ENCODE results near the gene BBC3. TPM values are rescaled to one million over a fixed set of nuclear protein-coding genes. Genes with fewer than 3 reads are reported as not detected.
A peak's percentile ranks its signal among the peaks of the same experiment; 100 is the strongest.

Gene BBC3
- polyA plus RNA-seq, 2 of the 4 experiments (the other 2 are of a cell fraction), result 6.0 to 8.9 TPM

DNA sequence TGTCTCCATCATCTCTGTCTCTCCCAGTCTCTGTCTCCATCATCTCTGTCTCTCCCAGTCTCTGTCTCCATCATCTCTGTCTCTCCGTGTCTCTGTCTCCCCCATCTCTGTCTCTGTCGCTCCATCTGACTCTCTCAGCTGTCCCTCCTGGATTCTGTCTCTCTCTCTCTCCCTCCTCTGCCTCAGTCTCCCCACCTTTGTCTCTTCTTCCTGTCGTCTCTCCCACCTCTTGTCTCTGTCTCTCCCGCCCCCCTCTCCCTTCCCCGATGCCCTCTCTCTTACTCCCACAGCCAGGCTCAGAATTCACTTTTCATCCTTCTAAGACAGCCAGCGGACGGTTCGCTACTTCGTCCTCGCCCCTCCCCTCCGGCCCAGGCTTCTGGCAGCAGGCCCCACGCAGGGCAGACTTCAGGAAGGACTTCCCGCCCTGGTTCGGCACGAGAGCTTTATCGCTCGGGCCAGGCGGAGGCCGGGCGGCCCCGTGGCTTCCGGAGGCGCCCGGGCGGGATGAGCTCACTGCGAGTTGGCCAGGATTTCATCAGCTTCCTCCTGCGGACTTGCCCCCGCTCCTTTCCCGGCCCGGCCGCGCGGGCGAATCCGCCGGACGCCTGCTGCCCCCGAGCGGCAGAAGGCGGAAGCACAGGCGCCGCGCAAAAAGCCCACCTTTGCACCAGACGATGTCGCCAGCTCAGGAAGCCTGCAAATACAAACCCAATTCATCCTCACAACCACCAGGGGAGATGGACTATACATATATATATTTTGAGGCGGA, 13.0 kb upstream of the BBC3 start:
- Histone ChIP-seq H3K27ac (peak overlapping the region; percentile 82 to 98), H3K9me3 (no peaks in the 10 kb centered on the region), H3K4me3 (peak overlapping the region; percentile 49), H3K4me1 (peaks cover 33% of the 10 kb centered on the region), H3K4me2 (peak overlapping the region; percentile 97)
- DNase-seq (ENCODE audit: low read depth in 1 of 2, low spot score in 1 of 2), result peak; percentile 94 to 97
- WGBS (ENCODE audit: missing lambda C conversion rate), result 6% methylated on average over 27 of the region's 46 CpGs
- CTCF ChIA-PET, result interaction anchor here (0.6 to 16.0 kb wide), 43 partner anchors 10 to 1049 kb away, joined by 3 to 893 read pairs (median 6); partner anchors contain the start of genes CCDC9, NPAS1 and SAE1
- FAIRE-seq, result no peak
- POLR2A ChIA-PET, result interaction anchor here (0.6 to 3.1 kb wide), 21 partner anchors 11 to 231 kb away, joined by 3 to 118 read pairs (median 5); partner anchors contain the start of genes CCDC9, INAFM1, SAE1 and ZC3H4
- peak; percentile 86 to 94 for ATAC-seq
- TF ChIP-seq, protein P1, sequence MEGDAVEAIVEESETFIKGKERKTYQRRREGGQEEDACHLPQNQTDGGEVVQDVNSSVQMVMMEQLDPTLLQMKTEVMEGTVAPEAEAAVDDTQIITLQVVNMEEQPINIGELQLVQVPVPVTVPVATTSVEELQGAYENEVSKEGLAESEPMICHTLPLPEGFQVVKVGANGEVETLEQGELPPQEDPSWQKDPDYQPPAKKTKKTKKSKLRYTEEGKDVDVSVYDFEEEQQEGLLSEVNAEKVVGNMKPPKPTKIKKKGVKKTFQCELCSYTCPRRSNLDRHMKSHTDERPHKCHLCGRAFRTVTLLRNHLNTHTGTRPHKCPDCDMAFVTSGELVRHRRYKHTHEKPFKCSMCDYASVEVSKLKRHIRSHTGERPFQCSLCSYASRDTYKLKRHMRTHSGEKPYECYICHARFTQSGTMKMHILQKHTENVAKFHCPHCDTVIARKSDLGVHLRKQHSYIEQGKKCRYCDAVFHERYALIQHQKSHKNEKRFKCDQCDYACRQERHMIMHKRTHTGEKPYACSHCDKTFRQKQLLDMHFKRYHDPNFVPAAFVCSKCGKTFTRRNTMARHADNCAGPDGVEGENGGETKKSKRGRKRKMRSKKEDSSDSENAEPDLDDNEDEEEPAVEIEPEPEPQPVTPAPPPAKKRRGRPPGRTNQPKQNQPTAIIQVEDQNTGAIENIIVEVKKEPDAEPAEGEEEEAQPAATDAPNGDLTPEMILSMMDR (IDR thresholded peaks at IDR 0.05), result peak; percentile 99
- no peak for TF ChIP-seq HOXB5 (CRISPR knock-in tag; IDR thresholded peaks at IDR 0.05)
- no peak for TF ChIP-seq ZNF302 (CRISPR knock-in tag; IDR thresholded peaks at IDR 0.05)
- TF ChIP-seq ESRRA (IDR thresholded peaks at IDR 0.05; ENCODE audit: borderline replicate concordance, low read length), result no peak; the same call in 1 of the 2 replicates
- TF ChIP-seq HMGXB4 (CRISPR knock-in tag; IDR thresholded peaks at IDR 0.05; ENCODE audit: borderline replicate concordance), result no peak
- TF ChIP-seq HOXA7 (CRISPR knock-in tag; IDR thresholded peaks at IDR 0.05), result no peak
- no peak for TF ChIP-seq CBX8 (IDR thresholded peaks at IDR 0.05)
- no peak for TF ChIP-seq HEYL (CRISPR knock-in tag; IDR thresholded peaks at IDR 0.05)
- TF ChIP-seq HOXB13 (CRISPR knock-in tag; IDR thresholded peaks at IDR 0.05; ENCODE audit: low read depth), result 0 out of 2 replicates have a peak, but pooled peaks have one; percentile 67
- TF ChIP-seq KDM5A (IDR thresholded peaks at IDR 0.05), result no peak
- no peak for TF ChIP-seq EHMT2 (IDR thresholded peaks at IDR 0.05; ENCODE audit: low read depth)
- peak; percentile 56 to 85; a peak in 3 of 4 replicates for TF ChIP-seq CEBPB (IDR thresholded peaks at IDR 0.05)
- TF ChIP-seq ELK1 (IDR thresholded peaks at IDR 0.05; ENCODE audit: low read depth, low read length), result no peak
- no peak for TF ChIP-seq NR3C1 (IDR thresholded peaks at IDR 0.05)
- TF ChIP-seq, protein P2, sequence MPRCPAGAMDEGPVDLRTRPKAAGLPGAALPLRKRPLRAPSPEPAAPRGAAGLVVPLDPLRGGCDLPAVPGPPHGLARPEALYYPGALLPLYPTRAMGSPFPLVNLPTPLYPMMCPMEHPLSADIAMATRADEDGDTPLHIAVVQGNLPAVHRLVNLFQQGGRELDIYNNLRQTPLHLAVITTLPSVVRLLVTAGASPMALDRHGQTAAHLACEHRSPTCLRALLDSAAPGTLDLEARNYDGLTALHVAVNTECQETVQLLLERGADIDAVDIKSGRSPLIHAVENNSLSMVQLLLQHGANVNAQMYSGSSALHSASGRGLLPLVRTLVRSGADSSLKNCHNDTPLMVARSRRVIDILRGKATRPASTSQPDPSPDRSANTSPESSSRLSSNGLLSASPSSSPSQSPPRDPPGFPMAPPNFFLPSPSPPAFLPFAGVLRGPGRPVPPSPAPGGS (IDR thresholded peaks at IDR 0.05), result 0 out of 3 replicates have a peak, but pooled peaks have one; percentile 36
- TF ChIP-seq RNF2 (IDR thresholded peaks at IDR 0.05; ENCODE audit: borderline replicate concordance, low read depth), result no peak
- no peak for TF ChIP-seq PHF8 (IDR thresholded peaks at IDR 0.05; ENCODE audit: borderline replicate concordance, low read depth)
- peak; percentile 58; the same call in 1 of the 2 replicates for TF ChIP-seq RFX5 (IDR thresholded peaks at IDR 0.05)
- TF ChIP-seq HDAC2 (IDR thresholded peaks at IDR 0.05), result peak; percentile 97
- TF ChIP-seq JUN (IDR thresholded peaks at IDR 0.05), result peak; percentile 85 to 97
- TF ChIP-seq POLR2A (IDR thresholded peaks at IDR 0.05; ENCODE audit: low read length), result no peak; the same call in 1 of the 2 replicates
- no peak; the same call in 1 of the 2 replicates for TF ChIP-seq ZSCAN20 (CRISPR knock-in tag; IDR thresholded peaks at IDR 0.05)
- 0 out of 2 replicates have a peak, but pooled peaks have one; percentile 47 for TF ChIP-seq PBX3 (IDR thresholded peaks at IDR 0.05)
- peak; percentile 97 for TF ChIP-seq SMC3 (IDR thresholded peaks at IDR 0.05)
- no peak for TF ChIP-seq FOXS1 (CRISPR knock-in tag; IDR thresholded peaks at IDR 0.05)
- peak; percentile 97 for TF ChIP-seq CHD4 (IDR thresholded peaks at IDR 0.05; ENCODE audit: borderline replicate concordance)
- peak; percentile 88 for TF ChIP-seq MYC (IDR thresholded peaks at IDR 0.05; ENCODE audit: borderline replicate concordance, low read length)
- TF ChIP-seq MAFK (IDR thresholded peaks at IDR 0.05; ENCODE audit: partially characterized antibody), result no peak
- TF ChIP-seq ZC3H11A (IDR thresholded peaks at IDR 0.05), result no peak
- peak; percentile 96 to 99 for TF ChIP-seq RAD21 (conservative IDR thresholded peaks at IDR 0.05 in 1 of 2, IDR thresholded peaks at IDR 0.05 in 1 of 2)
- TF ChIP-seq FOSL2 (IDR thresholded peaks at IDR 0.05), result no peak
- peak; percentile 74 for TF ChIP-seq FOSL2 (CRISPR knock-in tag; IDR thresholded peaks at IDR 0.05)
- peak; percentile 38 for TF ChIP-seq ZFP36 (IDR thresholded peaks at IDR 0.05; ENCODE audit: borderline replicate concordance, partially characterized antibody)
- TF ChIP-seq RCOR1 (IDR thresholded peaks at IDR 0.05; ENCODE audit: low read depth, low read length), result peak; percentile 87; the same call in 1 of the 2 replicates
- peak; percentile 99 for TF ChIP-seq KDM1A (IDR thresholded peaks at IDR 0.05; ENCODE audit: low read depth)

Measured in A549 (cell line).